ENCODE data around the gene TBX6.

Gene TBX6

GRCh38 chr16:30084816-30085159 is 6.9 kb downstream of the TBX6 start:
- no peak for TF ChIP-seq CTCF (conservative IDR thresholded peaks at IDR 0.05; ENCODE audit: low read depth, low read length)
- DNase-seq (ENCODE audit: low read depth) = no peak
- no peak overlapping the region for H3K4me3 ChIP-seq (ENCODE audit: low read length)

- no peak for TF ChIP-seq CTCF (conservative IDR thresholded peaks at IDR 0.05; ENCODE audit: low read depth, low read length)
- H3K4me3 ChIP-seq (ENCODE audit: low read length) = no peak overlapping the region
- DNase-seq (ENCODE audit: low read depth) = no peak
These were observed 7.5 kb downstream of the TBX6 start for GRCh38 chr16:30084096-30084815.

- no peak overlapping the region for H3K4me3 ChIP-seq (ENCODE audit: low read length)
- TF ChIP-seq CTCF (conservative IDR thresholded peaks at IDR 0.05; ENCODE audit: low read depth, low read length) = no peak
These were observed 8.3 kb downstream of the TBX6 start for GRCh38 chr16:30083216-30084055.

GRCh38 chr16:30082545-30083090 is 9.1 kb downstream of the TBX6 start:
- no peak for TF ChIP-seq CTCF (conservative IDR thresholded peaks at IDR 0.05; ENCODE audit: low read depth, low read length)
- H3K4me3 ChIP-seq (ENCODE audit: low read length) = no peak overlapping the region
- DNase-seq (ENCODE audit: low read depth) = no peak

More at GRCh38 chr16:30083216-30084055, 8.3 kb downstream of the TBX6 start:
- DNase-seq (ENCODE audit: low read depth) = no peak

- no peak for DNase-seq (ENCODE audit: low read depth)
- no peak for TF ChIP-seq CTCF (conservative IDR thresholded peaks at IDR 0.05; ENCODE audit: low read depth, low read length)
- H3K4me3 ChIP-seq (ENCODE audit: low read length) = no peak overlapping the region
These were observed 12.2 kb downstream of the TBX6 start for GRCh38 chr16:30079480-30079879.

- no peak overlapping the region for H3K4me3 ChIP-seq (ENCODE audit: low read length)
- no peak for TF ChIP-seq CTCF (conservative IDR thresholded peaks at IDR 0.05; ENCODE audit: low read depth, low read length)
- no peak for DNase-seq (ENCODE audit: low read depth)
These were observed 13.0 kb downstream of the TBX6 start for GRCh38 chr16:30078744-30079143.
